ENCODE data around the gene SMC1B. TPM values are rescaled to one million over a fixed set of nuclear protein-coding genes. Genes with fewer than 3 reads are reported as not detected.

The SMC1B gene
- total RNA-seq, 4 donors from 2014 or later, result 0.35 TPM; not detected in 3

GRCh38 chr22:45309422-45310227, 103.8 kb downstream of the SMC1B start, which contains the start of gene FAM118A:
FAM118A (plus strand) TSS chr22:45309934; CDS start chr22:45322380, 12,446 bp downstream.
- Histone ChIP-seq H3K36me3 (no peaks in the 10 kb centered on the region), H3K9me3 (no peaks in the 10 kb centered on the region), H3K27ac (peak within 1 kb of the TSS; percentile 70 to 81), H3K27me3 (no peaks in the 10 kb centered on the region), H3K4me3 (peak within 1 kb of the TSS; percentile 52 to 93), H3K4me1 (peaks cover 0 to 11% of the 10 kb centered on the region in 2 donors)
- DNase-seq, result peak; percentile 90 to 95
- TF ChIP-seq CTCF (IDR thresholded peaks at IDR 0.05) (peak in 2 of 4 experiments; percentile 10 to 27), POLR2A (IDR thresholded peaks at IDR 0.05) (peak; percentile 59 to 85)
- intact Hi-C loops (cut with DNase I; ENCODE audit: low total_unique reads), result no loop called here

- no peaks in the 10 kb centered on the region for H3K36me3 ChIP-seq
- no peaks in the 10 kb centered on the region for H3K27me3 ChIP-seq
- peaks cover 0 to 11% of the 10 kb centered on the region in 2 donors for H3K4me1 ChIP-seq
- no peaks in the 10 kb centered on the region for H3K9me3 ChIP-seq
- H3K4me3 ChIP-seq, result peak overlapping the region; percentile 52 to 93
- intact Hi-C loops (cut with DNase I; ENCODE audit: low total_unique reads), result no loop called here
- DNase-seq, result peak in 1 of 2 donors; percentile 27
- peak overlapping the region; percentile 55 to 70 for H3K27ac ChIP-seq
- TF ChIP-seq CTCF (IDR thresholded peaks at IDR 0.05) (no peak), POLR2A (IDR thresholded peaks at IDR 0.05) (no peak)
Measured at GRCh38 chr22:45308957-45309421, 104.4 kb downstream of the SMC1B start.

- Histone ChIP-seq H3K27ac (no peak overlapping the region), H3K9me3 (no peaks in the 10 kb centered on the region), H3K4me3 (no peak overlapping the region), H3K4me1 (peaks cover 0 to 11% of the 10 kb centered on the region in 2 donors), H3K27me3 (no peaks in the 10 kb centered on the region), H3K36me3 (no peaks in the 10 kb centered on the region)
- no peak for TF ChIP-seq CTCF (IDR thresholded peaks at IDR 0.05)
- no peak for TF ChIP-seq POLR2A (IDR thresholded peaks at IDR 0.05)
- DNase-seq, result no peak
- intact Hi-C loops (cut with DNase I; ENCODE audit: low total_unique reads), result no loop called here
Measured at GRCh38 chr22:45308391-45308956, 104.9 kb downstream of the SMC1B start.

GRCh38 chr22:45306139-45306538, 107.3 kb downstream of the SMC1B start:
- no peak for DNase-seq
- intact Hi-C loops (cut with DNase I; ENCODE audit: low total_unique reads), result no loop called here
- peaks cover 0 to 7% of the 10 kb centered on the region in 2 donors for H3K4me1 ChIP-seq

More at GRCh38 chr22:45306139-45306538, 107.3 kb downstream of the SMC1B start:
- H3K4me3 ChIP-seq, result no peak overlapping the region
- H3K9me3 ChIP-seq, result no peaks in the 10 kb centered on the region
- H3K36me3 ChIP-seq, result no peaks in the 10 kb centered on the region
- H3K27ac ChIP-seq, result no peak overlapping the region
- no peaks in the 10 kb centered on the region for H3K27me3 ChIP-seq
- TF ChIP-seq CTCF (IDR thresholded peaks at IDR 0.05), result no peak
- no peak for TF ChIP-seq POLR2A (IDR thresholded peaks at IDR 0.05)

All from uterus (tissue), 4 donors.